Upper lobe of right lung (tissue), 1 donor: ENCODE results near the gene MPI. TPM values are rescaled to one million over a fixed set of nuclear protein-coding genes. Genes with fewer than 3 reads are reported as not detected.

Source experiments
- ATAC-seq: fragments of 200-7000 bp; cut with Tn5 transposase; one replicate; pipeline ENCODE4 v1.9.1; 2020; ENCODE audit warnings: mild to moderate bottlenecking, moderate library complexity
- DNase-seq: peaks from one replicate; pipeline ENCODE4 v3.0.0-alpha.2; 2020
- H3K27ac ChIP-seq: fragments of 200-600 bp; one replicate; pipeline ENCODE4 v1.8.0; 2022
- H3K27me3 ChIP-seq: fragments of 200-600 bp; one replicate; pipeline ENCODE4 v1.8.0; 2022; ENCODE audit warnings: mild to moderate bottlenecking
- H3K36me3 ChIP-seq: fragments of 200-600 bp; one replicate; pipeline ENCODE4 v1.8.0; 2022
- H3K4me1 ChIP-seq: fragments of 200-600 bp; one replicate; pipeline ENCODE4 v1.8.0; 2022
- H3K4me3 ChIP-seq: fragments of 200-600 bp; one replicate; pipeline ENCODE4 v1.8.0; 2022; ENCODE audit warnings: mild to moderate bottlenecking
- H3K9me3 ChIP-seq: fragments of 200-600 bp; one replicate; pipeline ENCODE4 v1.8.0; 2022
- intact Hi-C: fragments of 100-400 bp; cut with DNase I; formaldehyde crosslinking; loops from one replicate; pipeline ENCODE4 v1.11.0; 2022
- total RNA-seq: library from RNA; stranded (reverse); fragmentation: NEBNext Ultra II Directional; extraction: Animal tissue kit (Norgen Biotek cat#: 25700); gene quantifications from one replicate; pipeline ENCODE4 v1.2.1, GENCODE V29; 2021
- TF ChIP-seq, protein P1 (sequence below): fragments of 200-600 bp; IDR thresholded peaks from one replicate; pipeline ENCODE4 v1.8.0; 2022; ENCODE audit warnings: antibody characterized with exemption
- donor health status: DM: no; HTN: yes; CAD: no; lungs with severe emphysema.

MPI gene
- total RNA-seq, 1 donor from 2014 or later, result 26.7 TPM

DNA sequence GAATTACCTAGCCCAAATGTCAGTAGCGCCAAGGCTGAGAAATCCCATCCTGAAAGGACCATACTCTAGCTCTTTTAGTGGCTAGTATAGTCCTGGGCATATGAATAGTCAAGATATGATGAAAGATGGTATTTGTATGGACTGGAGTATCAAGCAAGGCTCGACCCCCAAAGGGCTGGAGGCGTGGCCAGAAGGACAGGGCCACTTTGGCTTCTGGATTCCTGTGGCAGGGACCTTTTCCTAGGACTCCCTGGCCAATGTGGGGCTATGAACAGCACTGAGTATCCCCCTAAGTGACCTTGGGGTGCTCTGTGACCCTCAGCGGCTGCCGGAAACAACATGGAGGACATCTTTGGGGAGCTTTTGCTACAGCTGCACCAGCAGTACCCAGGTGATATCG, 6.0 kb downstream of the MPI start:
- no peaks in the 10 kb centered on the region for H3K9me3 ChIP-seq
- H3K36me3 ChIP-seq, result peaks cover 36% of the 10 kb centered on the region
- DNase-seq (no peak), ATAC-seq (no peak)
- no peaks in the 10 kb centered on the region for H3K4me1 ChIP-seq
- TF ChIP-seq, protein P1, sequence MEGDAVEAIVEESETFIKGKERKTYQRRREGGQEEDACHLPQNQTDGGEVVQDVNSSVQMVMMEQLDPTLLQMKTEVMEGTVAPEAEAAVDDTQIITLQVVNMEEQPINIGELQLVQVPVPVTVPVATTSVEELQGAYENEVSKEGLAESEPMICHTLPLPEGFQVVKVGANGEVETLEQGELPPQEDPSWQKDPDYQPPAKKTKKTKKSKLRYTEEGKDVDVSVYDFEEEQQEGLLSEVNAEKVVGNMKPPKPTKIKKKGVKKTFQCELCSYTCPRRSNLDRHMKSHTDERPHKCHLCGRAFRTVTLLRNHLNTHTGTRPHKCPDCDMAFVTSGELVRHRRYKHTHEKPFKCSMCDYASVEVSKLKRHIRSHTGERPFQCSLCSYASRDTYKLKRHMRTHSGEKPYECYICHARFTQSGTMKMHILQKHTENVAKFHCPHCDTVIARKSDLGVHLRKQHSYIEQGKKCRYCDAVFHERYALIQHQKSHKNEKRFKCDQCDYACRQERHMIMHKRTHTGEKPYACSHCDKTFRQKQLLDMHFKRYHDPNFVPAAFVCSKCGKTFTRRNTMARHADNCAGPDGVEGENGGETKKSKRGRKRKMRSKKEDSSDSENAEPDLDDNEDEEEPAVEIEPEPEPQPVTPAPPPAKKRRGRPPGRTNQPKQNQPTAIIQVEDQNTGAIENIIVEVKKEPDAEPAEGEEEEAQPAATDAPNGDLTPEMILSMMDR, result no peak
- no peaks in the 10 kb centered on the region for H3K27me3 ChIP-seq
- intact Hi-C loops, result no loop called here
- H3K4me3 ChIP-seq, result no peak overlapping the region
- no peak overlapping the region for H3K27ac ChIP-seq

DNA sequence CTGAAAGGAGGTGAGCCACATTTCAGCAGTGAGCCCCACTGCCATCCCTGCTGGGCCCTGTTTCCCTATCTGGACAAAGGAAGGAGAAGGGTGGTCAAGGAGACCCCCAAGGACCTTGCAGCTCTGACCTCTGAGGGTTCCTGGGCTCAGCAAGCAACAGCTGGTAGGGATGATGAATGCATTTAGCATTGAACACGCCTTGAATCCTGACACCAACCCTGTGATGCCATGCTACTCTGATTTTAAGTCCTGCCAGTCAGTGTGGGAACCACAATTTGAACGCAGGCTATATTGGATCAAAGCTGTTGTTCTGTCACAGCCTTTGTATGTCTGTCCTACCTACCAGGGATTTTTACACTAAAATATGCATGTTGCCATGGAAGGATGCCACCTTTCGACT, 6.5 kb downstream of the MPI start:
- no peak overlapping the region for H3K27ac ChIP-seq
- no peaks in the 10 kb centered on the region for H3K27me3 ChIP-seq
- no peak overlapping the region for H3K4me3 ChIP-seq
- intact Hi-C loops, result no loop called here
- H3K9me3 ChIP-seq, result no peaks in the 10 kb centered on the region
- TF ChIP-seq, protein P1, result no peak
- peaks cover 4% of the 10 kb centered on the region for H3K4me1 ChIP-seq
- no peak for ATAC-seq
- no peak for DNase-seq
- peaks cover 41% of the 10 kb centered on the region for H3K36me3 ChIP-seq

DNA sequence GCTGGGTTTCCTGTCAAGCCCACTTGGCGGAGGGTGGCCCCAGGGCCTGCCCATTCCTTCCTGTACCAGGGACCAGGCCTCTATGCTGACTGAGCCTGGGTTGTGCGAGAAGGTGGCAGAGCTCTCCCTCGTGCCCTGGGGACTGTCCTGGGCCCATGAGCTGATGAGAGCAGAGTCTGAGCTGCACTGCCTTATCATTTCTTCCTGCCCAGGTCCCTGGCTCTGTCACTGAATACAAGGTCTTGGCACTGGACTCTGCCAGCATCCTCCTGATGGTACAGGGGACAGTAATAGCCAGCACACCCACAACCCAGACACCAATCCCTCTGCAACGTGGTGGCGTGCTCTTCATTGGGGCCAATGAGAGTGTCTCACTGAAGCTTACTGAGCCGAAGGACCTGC, 7.5 kb downstream of the MPI start:
- TF ChIP-seq, protein P1, result no peak
- intact Hi-C loops, result no loop called here
- Histone ChIP-seq H3K4me1 (peaks cover 10% of the 10 kb centered on the region), H3K36me3 (peaks cover 51% of the 10 kb centered on the region), H3K27me3 (no peaks in the 10 kb centered on the region), H3K27ac (no peak overlapping the region), H3K9me3 (no peaks in the 10 kb centered on the region), H3K4me3 (no peak overlapping the region)
- DNase-seq (no peak), ATAC-seq (no peak)

DNA sequence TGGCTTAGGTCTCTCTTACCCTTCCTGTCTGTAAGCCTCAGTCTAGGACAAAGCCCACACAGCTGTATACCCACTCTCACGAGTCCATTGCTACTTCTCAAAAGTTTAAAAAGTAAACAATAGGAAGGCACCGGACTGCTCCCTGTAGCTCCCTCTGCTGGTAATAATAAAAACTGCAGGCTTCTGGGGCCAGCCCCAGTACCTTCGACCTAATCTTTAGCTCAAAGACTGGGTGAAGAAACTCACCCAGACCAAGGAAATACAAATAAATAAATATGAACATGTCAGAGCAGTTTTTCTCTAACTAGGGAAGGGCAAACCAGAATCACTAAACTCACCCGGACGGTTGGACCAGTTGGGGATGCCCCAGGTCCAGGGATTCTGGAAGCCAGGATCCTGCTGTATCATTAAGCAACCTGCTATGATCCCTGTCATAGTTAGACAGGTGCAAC, 11.8 kb downstream of the MPI start:
- intact Hi-C loops, result no loop called here
- Histone ChIP-seq H3K27ac (no peak overlapping the region), H3K36me3 (peaks cover 67% of the 10 kb centered on the region), H3K4me3 (no peak overlapping the region), H3K27me3 (no peaks in the 10 kb centered on the region), H3K4me1 (peaks cover 21% of the 10 kb centered on the region), H3K9me3 (no peaks in the 10 kb centered on the region)
- DNase-seq (peak; percentile 66), ATAC-seq (peak; percentile 83)
- TF ChIP-seq, protein P1, result peak; percentile 96

DNA sequence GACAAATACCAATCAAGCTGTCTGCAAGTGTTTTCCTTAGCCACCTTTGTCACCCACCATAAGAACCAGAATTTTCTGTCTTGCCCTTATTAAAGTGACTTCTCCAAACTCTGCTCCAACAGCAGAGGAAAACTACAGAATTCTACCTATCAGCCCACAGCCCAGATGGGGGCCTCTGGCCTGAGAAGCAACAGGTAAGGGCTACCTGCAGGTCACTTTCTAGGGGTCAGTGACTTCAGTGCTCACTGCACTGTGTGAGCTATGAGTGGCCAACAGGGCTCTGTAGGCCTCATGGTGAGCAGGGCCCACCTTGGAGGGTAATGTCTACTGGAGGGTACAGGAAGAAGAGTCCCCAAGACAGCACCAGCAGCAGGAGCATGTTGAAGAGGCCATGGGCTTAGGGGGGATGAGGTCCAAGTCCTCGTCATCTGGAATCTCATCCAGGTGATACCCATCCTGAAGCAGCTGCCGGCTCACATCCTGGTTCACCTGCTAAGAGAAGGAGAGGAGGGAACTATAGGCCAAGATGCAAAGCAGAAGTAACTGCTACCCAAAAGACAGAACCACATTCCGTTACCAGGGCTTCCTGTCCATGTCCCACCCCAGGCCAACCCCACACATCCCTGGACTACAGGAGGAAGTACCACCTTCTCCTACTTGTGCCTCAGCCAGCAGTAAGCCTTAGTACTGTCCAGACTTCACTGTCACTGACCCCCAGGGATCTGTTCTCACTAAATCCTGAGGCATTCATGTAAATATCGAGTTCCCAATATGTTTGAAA, 12.6 kb downstream of the MPI start:
- TF ChIP-seq, protein P1, result no peak
- intact Hi-C loops, result no loop called here
- Histone ChIP-seq H3K27me3 (no peaks in the 10 kb centered on the region), H3K4me1 (peaks cover 24% of the 10 kb centered on the region), H3K9me3 (no peaks in the 10 kb centered on the region), H3K36me3 (peaks cover 63% of the 10 kb centered on the region), H3K4me3 (no peak overlapping the region), H3K27ac (no peak overlapping the region)
- DNase-seq, result no peak
- no peak for ATAC-seq
